ENCODE data around the gene SORCS3.

Gene SORCS3

GRCh38 chr10:104920476-104920875, 279.4 kb downstream of the SORCS3 start:
- DNase-seq (ENCODE audit: low spot score) = no peak

- DNase-seq (ENCODE audit: low spot score) = no peak
Observed at GRCh38 chr10:104921763-104922162, 280.7 kb downstream of the SORCS3 start.

GRCh38 chr10:104922810-104923209, 281.7 kb downstream of the SORCS3 start:
- no peak for DNase-seq (ENCODE audit: low spot score)

GRCh38 chr10:104923501-104923900, 282.4 kb downstream of the SORCS3 start:
- no peak for DNase-seq (ENCODE audit: low spot score)

- DNase-seq (ENCODE audit: low spot score) = no peak
Observed at GRCh38 chr10:104924101-104924795, 283.2 kb downstream of the SORCS3 start.

GRCh38 chr10:104925232-104925851, 284.3 kb downstream of the SORCS3 start:
- peak; percentile 24 for DNase-seq (ENCODE audit: low spot score)

- no peak for DNase-seq (ENCODE audit: low spot score)
Observed at GRCh38 chr10:104928734-104929133, 287.6 kb downstream of the SORCS3 start.

GRCh38 chr10:104931612-104932134, 290.6 kb downstream of the SORCS3 start:
- DNase-seq (ENCODE audit: low spot score) = no peak

GRCh38 chr10:104935656-104936055, 294.6 kb downstream of the SORCS3 start:
- no peak for DNase-seq (ENCODE audit: low spot score)

- peak; percentile 60 for DNase-seq (ENCODE audit: low spot score)
Observed at GRCh38 chr10:104937567-104937966, 296.5 kb downstream of the SORCS3 start.

- no peak for DNase-seq (ENCODE audit: low spot score)
Observed at GRCh38 chr10:104938031-104938430, 296.9 kb downstream of the SORCS3 start.

GRCh38 chr10:104941662-104942061, 300.6 kb downstream of the SORCS3 start:
- no peak for DNase-seq (ENCODE audit: low spot score)

- DNase-seq (ENCODE audit: low spot score) = no peak
Observed at GRCh38 chr10:104947314-104947713, 306.2 kb downstream of the SORCS3 start.

GRCh38 chr10:104957178-104957841, 316.2 kb downstream of the SORCS3 start:
- no peak for DNase-seq (ENCODE audit: low spot score)

- no peak for DNase-seq (ENCODE audit: low spot score)
Observed at GRCh38 chr10:104966563-104967297, 325.6 kb downstream of the SORCS3 start.

GRCh38 chr10:104980368-104980767, 339.3 kb downstream of the SORCS3 start:
- DNase-seq (ENCODE audit: low spot score) = no peak

GRCh38 chr10:104981995-104982394, 340.9 kb downstream of the SORCS3 start:
- no peak for DNase-seq (ENCODE audit: low spot score)

- DNase-seq (ENCODE audit: low spot score) = no peak
Observed at GRCh38 chr10:104988686-104989085, 347.6 kb downstream of the SORCS3 start.

- no peak for DNase-seq (ENCODE audit: low spot score)
Observed at GRCh38 chr10:104989880-104990279, 348.8 kb downstream of the SORCS3 start.

- no peak for DNase-seq (ENCODE audit: low spot score)
Observed at GRCh38 chr10:104993085-104993484, 352.0 kb downstream of the SORCS3 start.

- no peak for DNase-seq (ENCODE audit: low spot score)
Observed at GRCh38 chr10:105001269-105001668, 360.2 kb downstream of the SORCS3 start.

GRCh38 chr10:105010411-105011121, 369.5 kb downstream of the SORCS3 start:
- DNase-seq (ENCODE audit: low spot score) = no peak
